Measurements from ENCODE around the gene ANKRD28. TPM values are rescaled to one million over a fixed set of nuclear protein-coding genes. Genes with fewer than 3 reads are reported as not detected.
A peak's percentile ranks its signal among the peaks of the same experiment; 100 is the strongest.

The ANKRD28 gene
- total and polyA plus RNA-seq, 9 of the 15 experiments (the other 6 are each of a cell fraction or from before 2014, with no cell fraction given), result 11.7 to 66.0 (median 36.7) TPM

GRCh38 chr3:15804553-15805095, 6.8 kb upstream of the ANKRD28 start (continued):
- TF ChIP-seq, protein P1, sequence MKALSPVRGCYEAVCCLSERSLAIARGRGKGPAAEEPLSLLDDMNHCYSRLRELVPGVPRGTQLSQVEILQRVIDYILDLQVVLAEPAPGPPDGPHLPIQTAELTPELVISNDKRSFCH (CRISPR knock-in tag; IDR thresholded peaks at IDR 0.05), result no peak
- TF ChIP-seq, protein P1 (tag; IDR thresholded peaks at IDR 0.05), result peak; percentile 64; the same call in 1 of the 2 replicates
- TF ChIP-seq ARID3A (IDR thresholded peaks at IDR 0.05; ENCODE audit: borderline replicate concordance, low read depth, low read length), result 0 out of 2 replicates have a peak, but pooled peaks have one; percentile 32
- TF ChIP-seq AFF1 (IDR thresholded peaks at IDR 0.05; ENCODE audit: low read depth in 1 of 2, partially characterized antibody in 2 of 2), result peak; percentile 34 to 58
- 0 out of 2 replicates have a peak, but pooled peaks have one; percentile 45 for TF ChIP-seq CTBP1 (IDR thresholded peaks at IDR 0.05; ENCODE audit: borderline replicate concordance)
- no peak for TF ChIP-seq NR2C2 (CRISPR knock-in tag; IDR thresholded peaks at IDR 0.05)
- no peak for TF ChIP-seq NR2C2 (tag; IDR thresholded peaks at IDR 0.05)
- no peak for TF ChIP-seq MTA1 (IDR thresholded peaks at IDR 0.05; ENCODE audit: borderline replicate concordance)
- TF ChIP-seq GTF2B (IDR thresholded peaks at IDR 0.05; ENCODE audit: extremely low read depth, insufficient read length), result no peak
- TF ChIP-seq MAFK (IDR thresholded peaks at IDR 0.05; ENCODE audit: low read length), result peak; percentile 97
- no peak for TF ChIP-seq ZNF707 (CRISPR knock-in tag; conservative IDR thresholded peaks at IDR 0.05)
- peak; percentile 74 for TF ChIP-seq CBFA2T3 (IDR thresholded peaks at IDR 0.05)
- TF ChIP-seq NFRKB (IDR thresholded peaks at IDR 0.05; ENCODE audit: low read depth), result 0 out of 2 replicates have a peak, but pooled peaks have one; percentile 12
- no peak for TF ChIP-seq ETS2 (tag; IDR thresholded peaks at IDR 0.05; ENCODE audit: borderline replicate concordance, poor library complexity, severe bottlenecking)
- TF ChIP-seq ZNF324 (CRISPR knock-in tag; IDR thresholded peaks at IDR 0.05), result no peak
- no peak for TF ChIP-seq STAT5A (IDR thresholded peaks at IDR 0.05; ENCODE audit: borderline replicate concordance, low read length)
- no peak for TF ChIP-seq CHCHD3 (CRISPR knock-in tag; IDR thresholded peaks at IDR 0.05)
- 0 out of 2 replicates have a peak, but pooled peaks have one; percentile 48 for TF ChIP-seq GATAD2A (IDR thresholded peaks at IDR 0.05)
- TF ChIP-seq ZNF3 (CRISPR knock-in tag; IDR thresholded peaks at IDR 0.05), result no peak
- TF ChIP-seq PHB2 (IDR thresholded peaks at IDR 0.05; ENCODE audit: low read depth), result no peak
- TF ChIP-seq ETV1 (tag; conservative IDR thresholded peaks at IDR 0.05; ENCODE audit: low read depth), result peak; percentile 66
- 0 out of 2 replicates have a peak, but pooled peaks have one; percentile 30 for TF ChIP-seq CBFA2T2 (conservative IDR thresholded peaks at IDR 0.05)

Data from K562 (cell line).